OCI-LY3 (cell line): ENCODE results near the gene DEPP1.

Experiments used
- EZH2phosphoT487 ChIP-seq: fragments of 200-600 bp; shearing (Covaris generic); IDR thresholded peaks from 2 replicates; pipeline ENCODE4 v1.6.1; 2018; ENCODE audit warnings: antibody characterized with exemption, mixed run types, low read depth
- TF ChIP-seq, protein P1 (sequence below): fragments of 200-600, 300-600 bp; sonication (generic); IDR thresholded peaks from 2 replicates; pipeline ENCODE4 v1.5.1; 2014; ENCODE audit warnings: antibody characterized with exemption, low read length, low read depth

- TF ChIP-seq, protein P1, sequence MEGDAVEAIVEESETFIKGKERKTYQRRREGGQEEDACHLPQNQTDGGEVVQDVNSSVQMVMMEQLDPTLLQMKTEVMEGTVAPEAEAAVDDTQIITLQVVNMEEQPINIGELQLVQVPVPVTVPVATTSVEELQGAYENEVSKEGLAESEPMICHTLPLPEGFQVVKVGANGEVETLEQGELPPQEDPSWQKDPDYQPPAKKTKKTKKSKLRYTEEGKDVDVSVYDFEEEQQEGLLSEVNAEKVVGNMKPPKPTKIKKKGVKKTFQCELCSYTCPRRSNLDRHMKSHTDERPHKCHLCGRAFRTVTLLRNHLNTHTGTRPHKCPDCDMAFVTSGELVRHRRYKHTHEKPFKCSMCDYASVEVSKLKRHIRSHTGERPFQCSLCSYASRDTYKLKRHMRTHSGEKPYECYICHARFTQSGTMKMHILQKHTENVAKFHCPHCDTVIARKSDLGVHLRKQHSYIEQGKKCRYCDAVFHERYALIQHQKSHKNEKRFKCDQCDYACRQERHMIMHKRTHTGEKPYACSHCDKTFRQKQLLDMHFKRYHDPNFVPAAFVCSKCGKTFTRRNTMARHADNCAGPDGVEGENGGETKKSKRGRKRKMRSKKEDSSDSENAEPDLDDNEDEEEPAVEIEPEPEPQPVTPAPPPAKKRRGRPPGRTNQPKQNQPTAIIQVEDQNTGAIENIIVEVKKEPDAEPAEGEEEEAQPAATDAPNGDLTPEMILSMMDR: no peak
- TF ChIP-seq EZH2phosphoT487: no peak
Observed at GRCh38 chr10:44988957-44989585, 10.5 kb upstream of the DEPP1 start.
